Sigmoid colon (tissue), 4 donors: ENCODE results near the gene CPNE1.
"Not testable (repeated sequence)": the region's sequence is repeated elsewhere in the genome, so short reads cannot be mapped to it uniquely, and the experiment has no call there.

Source experiments
- POLR2A ChIP-seq, 2 donors: fragments of 450-650 bp; IDR thresholded peaks; one replicate each; pipeline ENCODE4 v1.6.1; 2016; ENCODE audit warnings: antibody characterized with exemption in 2 of 2, mild to moderate bottlenecking in 2 of 2, moderate library complexity in 2 of 2
- POLR2AphosphoS5 ChIP-seq, 4 donors: sonication (generic); formaldehyde crosslinking; IDR thresholded peaks; one replicate each; pipeline ENCODE4 v1.6.1; 2017; ENCODE audit warnings: antibody characterized with exemption in 4 of 4
- TF ChIP-seq, protein P1 (sequence below), 4 experiments: fragments of 450-650 bp in 3 of 4; fragments of 200-600 bp in 1 of 4; IDR thresholded peaks; one replicate each; pipeline ENCODE4 v1.5.1; 2016 to 2019; ENCODE audit warnings: antibody characterized with exemption in 4 of 4, mild to moderate bottlenecking in 3 of 4, moderate library complexity in 2 of 4

DNA sequence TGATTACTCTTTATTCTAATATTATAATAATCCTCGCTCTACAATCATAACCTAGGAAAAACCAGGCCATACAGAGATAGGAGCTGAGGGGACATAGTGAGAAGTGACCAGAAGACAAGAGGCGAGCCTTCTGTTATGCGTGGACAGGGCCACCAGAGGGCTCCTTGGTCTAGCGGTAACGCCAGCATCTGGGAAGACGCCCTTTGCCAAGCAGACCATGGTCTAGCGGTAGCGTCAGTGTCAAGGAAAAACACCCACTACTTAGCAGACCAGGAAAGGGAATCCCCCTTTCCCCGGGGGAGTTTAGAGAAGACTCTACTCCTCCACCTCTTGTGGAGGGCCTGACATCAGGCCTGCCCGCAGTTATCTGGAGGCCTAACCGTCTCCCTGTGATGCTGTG lies 22.2 kb upstream of the CPNE1 start:
- TF ChIP-seq, protein P1, sequence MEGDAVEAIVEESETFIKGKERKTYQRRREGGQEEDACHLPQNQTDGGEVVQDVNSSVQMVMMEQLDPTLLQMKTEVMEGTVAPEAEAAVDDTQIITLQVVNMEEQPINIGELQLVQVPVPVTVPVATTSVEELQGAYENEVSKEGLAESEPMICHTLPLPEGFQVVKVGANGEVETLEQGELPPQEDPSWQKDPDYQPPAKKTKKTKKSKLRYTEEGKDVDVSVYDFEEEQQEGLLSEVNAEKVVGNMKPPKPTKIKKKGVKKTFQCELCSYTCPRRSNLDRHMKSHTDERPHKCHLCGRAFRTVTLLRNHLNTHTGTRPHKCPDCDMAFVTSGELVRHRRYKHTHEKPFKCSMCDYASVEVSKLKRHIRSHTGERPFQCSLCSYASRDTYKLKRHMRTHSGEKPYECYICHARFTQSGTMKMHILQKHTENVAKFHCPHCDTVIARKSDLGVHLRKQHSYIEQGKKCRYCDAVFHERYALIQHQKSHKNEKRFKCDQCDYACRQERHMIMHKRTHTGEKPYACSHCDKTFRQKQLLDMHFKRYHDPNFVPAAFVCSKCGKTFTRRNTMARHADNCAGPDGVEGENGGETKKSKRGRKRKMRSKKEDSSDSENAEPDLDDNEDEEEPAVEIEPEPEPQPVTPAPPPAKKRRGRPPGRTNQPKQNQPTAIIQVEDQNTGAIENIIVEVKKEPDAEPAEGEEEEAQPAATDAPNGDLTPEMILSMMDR (IDR thresholded peaks at IDR 0.05): not testable (repeated sequence)
- not testable (repeated sequence) for TF ChIP-seq POLR2A, POLR2AphosphoS5 (IDR thresholded peaks at IDR 0.05)
